GM12878 (cell line): ENCODE measurements around the gene WARS2. TPM values are rescaled to one million over a fixed set of nuclear protein-coding genes. Genes with fewer than 3 reads are reported as not detected.

Experiments
- ATAC-seq: fragments of 200-7000 bp; cut with Tn5 transposase; 3 replicates; pipeline ENCODE4 v1.9.1; 2020; ENCODE audit warnings: mild to moderate bottlenecking, moderate library complexity
- BruUV-seq: library from RNA; stranded (reverse); fragments of 400-500 nt; replicated peaks from 2 replicates; lab custom pipeline; 2021; lab: Mats Ljungman, UMichigan
- CTCF ChIA-PET: fragments of 300-600 bp; sonication (Branson Sonifier 250); formaldehyde crosslinking; extraction: SDS; loops from one replicate; lab custom pipeline; 2021; ENCODE audit warnings: inconsistent platforms; lab: Yijun Ruan, JAX
- POLR2A ChIA-PET: fragments of 350-600 bp; formaldehyde crosslinking; extraction: SDS; loops from one replicate; lab custom pipeline; 2021; ENCODE audit warnings: inconsistent platforms; lab: Charles Lee
- RAD21 ChIA-PET: fragments of 300-600 bp; sonication (Branson Sonifier 250); formaldehyde crosslinking; loops from one replicate; lab custom pipeline; 2023; ENCODE audit warnings: antibody characterized with exemption; ENCODE audit not compliant: unreplicated experiment; lab: Charles Lee
- SMC1A ChIA-PET: fragments of 300-600 bp; sonication (Branson Sonifier 250); formaldehyde crosslinking; loops from one replicate; lab custom pipeline; 2023; ENCODE audit not compliant: unreplicated experiment, uncharacterized antibody; lab: Charles Lee
- DNase-seq: peaks from one replicate; pipeline ENCODE4 v3.0.0-alpha.2; 2011; ENCODE audit warnings: low read depth, low spot score
- FAIRE-seq: peaks from 3 replicates; lab custom pipeline; 2011; peaks lifted over from hg19 to GRCh38; lab: Jason Lieb, UNC
- H2AFZ ChIP-seq: 2 replicates; pipeline ENCODE4 v1.6.0; 2011; ENCODE audit warnings: low read depth, low read length, control low read depth; ENCODE audit not compliant: control insufficient read depth
- H3K27ac ChIP-seq: 2 replicates; pipeline ENCODE4 v1.5.1; 2011; ENCODE audit warnings: control low read depth; ENCODE audit not compliant: control insufficient read depth, insufficient read depth
- H3K27me3 ChIP-seq, 2 experiments: replicated peaks in 1 of 2; 2 replicates each; pipeline versions ENCODE4 v1.6.0 to v1.6.1; 2011; ENCODE audit warnings: low read length in 1 of 2; ENCODE audit not compliant: control insufficient read depth in 2 of 2, insufficient read depth in 2 of 2
- H3K36me3 ChIP-seq, 2 experiments: 2 replicates each; pipeline ENCODE4 v1.5.1; 2011; ENCODE audit warnings: low read length in 1 of 2; ENCODE audit not compliant: control insufficient read depth in 2 of 2, insufficient read depth in 2 of 2
- H3K4me1 ChIP-seq: 2 replicates; pipeline ENCODE4 v1.6.1; 2011; ENCODE audit warnings: mild to moderate bottlenecking, low read length, moderate library complexity, mixed read lengths; ENCODE audit not compliant: control insufficient read depth, insufficient read depth
- H3K4me2 ChIP-seq: 2 replicates; pipeline ENCODE4 v1.6.0; 2011; ENCODE audit warnings: control low read depth; ENCODE audit not compliant: control insufficient read depth, insufficient read depth
- H3K4me3 ChIP-seq: fragments of 200-600 bp; sonication (generic); 2 replicates; pipeline ENCODE4 v1.5.1; 2016
- H3K79me2 ChIP-seq: 2 replicates; pipeline ENCODE4 v1.6.0; 2011; ENCODE audit warnings: low read length; ENCODE audit not compliant: control insufficient read depth, insufficient read depth
- H3K9ac ChIP-seq: 2 replicates; pipeline ENCODE4 v1.8.0; 2011; ENCODE audit warnings: low read length, control low read depth, mixed read lengths; ENCODE audit not compliant: control insufficient read depth, insufficient read depth
- H3K9me3 ChIP-seq: replicated peaks from 3 replicates; pipeline ENCODE4 v1.5.1; 2011; ENCODE audit warnings: mild to moderate bottlenecking, low read length; ENCODE audit not compliant: control insufficient read depth, insufficient read depth
- H4K20me1 ChIP-seq: 2 replicates; pipeline ENCODE4 v1.6.0; 2011; ENCODE audit not compliant: control insufficient read depth, insufficient read depth
- EGR1 ChIP-seq, 2 experiments: IDR thresholded peaks; 1 replicate in 1 of 2; 2 replicates in 1 of 2; pipeline ENCODE4 v1.6.1; 2011 to 2012; ENCODE audit warnings: low read depth in 2 of 2, low read length in 2 of 2, borderline replicate concordance in 1 of 2, mild to moderate bottlenecking in 1 of 2, moderate library complexity in 1 of 2
- KLF5 ChIP-seq: fragments of 450-650 bp; IDR thresholded peaks from 2 replicates; pipeline ENCODE4 v1.6.1; 2014; ENCODE audit warnings: mild to moderate bottlenecking; ENCODE audit not compliant: partially characterized antibody
- MXI1 ChIP-seq: fragments of 150-350 bp; IDR thresholded peaks from 2 replicates; pipeline ENCODE4 v1.6.1; 2011; ENCODE audit warnings: low read depth, mild to moderate bottlenecking, inconsistent platforms, low read length, improper control_type of control experiment
- SP1 ChIP-seq: IDR thresholded peaks from one replicate; pipeline ENCODE4 v1.6.1; 2011; ENCODE audit warnings: low read depth, low read length
- SREBF2 ChIP-seq: IDR thresholded peaks from 2 replicates; pipeline ENCODE4 v1.6.1; 2012; ENCODE audit warnings: mild to moderate bottlenecking, low read length
- SRF ChIP-seq, 2 experiments: IDR thresholded peaks; 2 replicates each; pipeline ENCODE4 v1.6.1; 2011; ENCODE audit warnings: low read depth in 2 of 2, low read length in 2 of 2, mild to moderate bottlenecking in 1 of 2, moderate library complexity in 1 of 2
- STAT3 ChIP-seq: IDR thresholded peaks from 2 replicates; pipeline ENCODE4 v1.6.1; 2011; ENCODE audit warnings: low read depth, low read length, improper control_type of control experiment
- SUZ12 ChIP-seq: fragments of 200-600 bp; sonication (generic); IDR thresholded peaks from one replicate; pipeline ENCODE4 v1.6.1; 2018; ENCODE audit warnings: antibody characterized with exemption, mild to moderate bottlenecking; ENCODE audit not compliant: unreplicated experiment
- TCF12 ChIP-seq: IDR thresholded peaks from 2 replicates; pipeline ENCODE4 v1.6.1; 2011; ENCODE audit warnings: low read depth, mild to moderate bottlenecking, low read length
- WRNIP1 ChIP-seq: IDR thresholded peaks from 2 replicates; pipeline ENCODE4 v1.6.1; 2011; ENCODE audit warnings: low read depth, low read length, improper control_type of control experiment, borderline replicate concordance
- YBX1 ChIP-seq: fragments of 450-650 bp; IDR thresholded peaks from 2 replicates; pipeline ENCODE4 v1.6.1; 2016; ENCODE audit warnings: antibody characterized with exemption
- ZBED1 ChIP-seq: IDR thresholded peaks from 2 replicates; pipeline ENCODE4 v1.6.1; 2016; ENCODE audit warnings: borderline replicate concordance
- ZNF274 ChIP-seq: IDR thresholded peaks from one replicate; pipeline ENCODE4 v1.8.0; 2011; ENCODE audit not compliant: insufficient read length, insufficient read depth
- WGBS: methylation state at CpG from one replicate; pipeline ENCODE4 v1.1.6; 2016; ENCODE audit warnings: low lambda C conversion rate; ENCODE audit not compliant: insufficient replicate concordance, insufficient coverage; ENCODE audit errors: missing lambda C conversion rate; 5-methylcytosine and 5-hydroxymethylcytosine counted together
- in situ Hi-C: fragments of 300-500 bp; cut with MboI; formaldehyde crosslinking; loops from 9 replicates; pipeline ENCODE4 v1.14.3; 2018; ENCODE audit warnings: mixed read lengths
- intact Hi-C: fragments of 100-400 bp; cut with micrococcal nuclease; formaldehyde crosslinking; loops from one replicate; pipeline ENCODE4 v1.14.2; 2022; ENCODE audit not compliant: unreplicated experiment
- polyA plus RNA-seq, 11 experiments: library from polyadenylated mRNA; depleted of rRNA in 4 of 11; unstranded in 6 of 11; stranded (reverse) in 5 of 11; fragments of >200 nt; fragmentation: Nextera tagmentation in 4 of 11; fragmentation: Illumina TruSeq in 1 of 11; extraction: Ambion mirVana in 4 of 11; extraction: Trizol in 1 of 11; gene quantifications; 1 replicate in 1 of 11; 2 replicates in 10 of 11; pipeline versions ENCODE4 v1.2.1 to v1.2.3, GENCODE V29; 2011 to 2016; ENCODE audit warnings: inconsistent platforms in 2 of 11, missing spikeins in 2 of 11, low read depth in 1 of 11
- total RNA-seq, 4 experiments: library from RNA; depleted of rRNA in 3 of 4; stranded (reverse); fragments of >200 nt in 3 of 4; fragmentation: Illumina TruSeq in 1 of 4; extraction: Trizol in 1 of 4; gene quantifications; 2 replicates each; pipeline versions ENCODE4 v1.2.1 to v1.2.3, GENCODE V29; 2013 to 2021
- TF ChIP-seq, protein P1 (sequence below): IDR thresholded peaks from 2 replicates; pipeline ENCODE4 v1.6.1; 2011; ENCODE audit warnings: mild to moderate bottlenecking, low read depth, low read length, moderate library complexity; ENCODE audit not compliant: insufficient replicate concordance
- TF ChIP-seq, protein P2 (sequence below): IDR thresholded peaks from 2 replicates; pipeline ENCODE4 v1.6.1; 2011; ENCODE audit warnings: borderline replicate concordance, low read depth, mild to moderate bottlenecking, moderate library complexity, mixed read lengths, low read length; ENCODE audit not compliant: insufficient read depth; ENCODE audit errors: extremely low read length
- TF ChIP-seq, protein P3 (sequence below): fragments of 450-650 bp; IDR thresholded peaks from 2 replicates; pipeline ENCODE4 v1.6.1; 2017; ENCODE audit warnings: low read depth, mild to moderate bottlenecking, moderate library complexity
- TF ChIP-seq, protein P4 (sequence below): fragments of 450-650 bp; IDR thresholded peaks from 2 replicates; pipeline ENCODE4 v1.6.1; 2017; ENCODE audit warnings: mild to moderate bottlenecking, low read depth, inconsistent platforms; ENCODE audit not compliant: poor library complexity, severe bottlenecking

The WARS2 gene
- total and polyA plus RNA-seq, 10 of the 15 experiments (the other 5 are each of a cell fraction or from before 2014, with no cell fraction given): 5.5 to 22.2 (median 14.4) TPM

DNA sequence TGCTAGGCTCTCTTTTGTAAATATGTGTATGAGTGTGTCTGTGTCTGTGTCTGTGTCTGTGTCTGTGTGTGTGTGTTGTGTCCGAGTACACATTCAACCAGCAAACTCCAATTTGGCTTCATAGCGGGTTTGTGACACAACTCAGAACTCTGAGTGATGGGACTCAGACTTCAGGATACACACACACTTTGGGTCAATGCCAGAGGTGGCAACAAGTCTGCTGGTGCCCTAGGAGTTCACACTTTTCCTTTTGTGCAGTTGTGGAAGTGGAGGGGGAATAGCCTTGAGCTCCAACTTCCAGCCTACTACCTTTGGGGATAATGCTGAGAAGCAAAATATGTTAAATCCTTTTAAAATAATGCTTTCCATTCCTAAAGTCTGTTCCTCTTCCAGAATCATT is 135.7 kb downstream of the WARS2 start:
- Histone ChIP-seq H3K9me3 (peaks cover 4% of the 10 kb centered on the region; the same call in 1 of the 3 replicates), H3K4me1 (no peaks in the 10 kb centered on the region; the same call in 1 of the 2 replicates), H2AFZ (no peak overlapping the region), H3K4me3 (no peak overlapping the region), H3K27me3 (peaks cover 14 to 19% of the 10 kb centered on the region in 2 experiments), H4K20me1 (no peaks in the 10 kb centered on the region), H3K36me3 (no peaks in the 10 kb centered on the region), H3K27ac (no peak overlapping the region), H3K4me2 (no peak overlapping the region), H3K9ac (no peak overlapping the region), H3K79me2 (no peaks in the 10 kb centered on the region)
- ATAC-seq (no peak), FAIRE-seq (no peak), DNase-seq (no peak)
- CTCF ChIA-PET: interaction anchor here (1.5 to 1.8 kb wide), 2 partner anchors 9 to 74 kb away, joined by 3 to 5 read pairs; no protein-coding TSS in a partner anchor
- SMC1A ChIA-PET: no interaction called here
- intact Hi-C loops: loop anchor here (5.0 to 10.0 kb wide), 2 partner anchors 92 to 540 kb away; no protein-coding TSS in a partner anchor
- TF ChIP-seq SRF (IDR thresholded peaks at IDR 0.05; ENCODE audit: low read depth in 2 of 2, low read length in 2 of 2) (no peak), SREBF2 (no peak), KLF5 (no peak), TCF12 (no peak), SP1 (no peak), MXI1 (no peak), STAT3 (no peak), EGR1 (IDR thresholded peaks at IDR 0.05; ENCODE audit: borderline replicate concordance in 1 of 2, low read depth in 2 of 2, low read length in 2 of 2) (no peak), ZBED1 (no peak), SUZ12 (no peak), YBX1 (no peak), ZNF274 (no peak), WRNIP1 (no peak)
- TF ChIP-seq, protein P1, sequence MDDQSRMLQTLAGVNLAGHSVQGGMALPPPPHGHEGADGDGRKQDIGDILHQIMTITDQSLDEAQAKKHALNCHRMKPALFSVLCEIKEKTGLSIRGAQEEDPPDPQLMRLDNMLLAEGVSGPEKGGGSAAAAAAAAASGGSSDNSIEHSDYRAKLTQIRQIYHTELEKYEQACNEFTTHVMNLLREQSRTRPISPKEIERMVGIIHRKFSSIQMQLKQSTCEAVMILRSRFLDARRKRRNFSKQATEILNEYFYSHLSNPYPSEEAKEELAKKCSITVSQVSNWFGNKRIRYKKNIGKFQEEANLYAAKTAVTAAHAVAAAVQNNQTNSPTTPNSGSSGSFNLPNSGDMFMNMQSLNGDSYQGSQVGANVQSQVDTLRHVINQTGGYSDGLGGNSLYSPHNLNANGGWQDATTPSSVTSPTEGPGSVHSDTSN: no peak
- TF ChIP-seq, protein P2, sequence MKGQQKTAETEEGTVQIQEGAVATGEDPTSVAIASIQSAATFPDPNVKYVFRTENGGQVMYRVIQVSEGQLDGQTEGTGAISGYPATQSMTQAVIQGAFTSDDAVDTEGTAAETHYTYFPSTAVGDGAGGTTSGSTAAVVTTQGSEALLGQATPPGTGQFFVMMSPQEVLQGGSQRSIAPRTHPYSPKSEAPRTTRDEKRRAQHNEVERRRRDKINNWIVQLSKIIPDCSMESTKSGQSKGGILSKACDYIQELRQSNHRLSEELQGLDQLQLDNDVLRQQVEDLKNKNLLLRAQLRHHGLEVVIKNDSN: no peak
- TF ChIP-seq, protein P3, sequence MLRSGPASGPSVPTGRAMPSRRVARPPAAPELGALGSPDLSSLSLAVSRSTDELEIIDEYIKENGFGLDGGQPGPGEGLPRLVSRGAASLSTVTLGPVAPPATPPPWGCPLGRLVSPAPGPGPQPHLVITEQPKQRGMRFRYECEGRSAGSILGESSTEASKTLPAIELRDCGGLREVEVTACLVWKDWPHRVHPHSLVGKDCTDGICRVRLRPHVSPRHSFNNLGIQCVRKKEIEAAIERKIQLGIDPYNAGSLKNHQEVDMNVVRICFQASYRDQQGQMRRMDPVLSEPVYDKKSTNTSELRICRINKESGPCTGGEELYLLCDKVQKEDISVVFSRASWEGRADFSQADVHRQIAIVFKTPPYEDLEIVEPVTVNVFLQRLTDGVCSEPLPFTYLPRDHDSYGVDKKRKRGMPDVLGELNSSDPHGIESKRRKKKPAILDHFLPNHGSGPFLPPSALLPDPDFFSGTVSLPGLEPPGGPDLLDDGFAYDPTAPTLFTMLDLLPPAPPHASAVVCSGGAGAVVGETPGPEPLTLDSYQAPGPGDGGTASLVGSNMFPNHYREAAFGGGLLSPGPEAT: no peak
- TF ChIP-seq, protein P4, sequence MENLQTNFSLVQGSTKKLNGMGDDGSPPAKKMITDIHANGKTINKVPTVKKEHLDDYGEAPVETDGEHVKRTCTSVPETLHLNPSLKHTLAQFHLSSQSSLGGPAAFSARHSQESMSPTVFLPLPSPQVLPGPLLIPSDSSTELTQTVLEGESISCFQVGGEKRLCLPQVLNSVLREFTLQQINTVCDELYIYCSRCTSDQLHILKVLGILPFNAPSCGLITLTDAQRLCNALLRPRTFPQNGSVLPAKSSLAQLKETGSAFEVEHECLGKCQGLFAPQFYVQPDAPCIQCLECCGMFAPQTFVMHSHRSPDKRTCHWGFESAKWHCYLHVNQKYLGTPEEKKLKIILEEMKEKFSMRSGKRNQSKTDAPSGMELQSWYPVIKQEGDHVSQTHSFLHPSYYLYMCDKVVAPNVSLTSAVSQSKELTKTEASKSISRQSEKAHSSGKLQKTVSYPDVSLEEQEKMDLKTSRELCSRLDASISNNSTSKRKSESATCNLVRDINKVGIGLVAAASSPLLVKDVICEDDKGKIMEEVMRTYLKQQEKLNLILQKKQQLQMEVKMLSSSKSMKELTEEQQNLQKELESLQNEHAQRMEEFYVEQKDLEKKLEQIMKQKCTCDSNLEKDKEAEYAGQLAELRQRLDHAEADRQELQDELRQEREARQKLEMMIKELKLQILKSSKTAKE: no peak
- BruUV-seq: no TSS peak
- WGBS: 39% methylated on average over 2 of the region's 2 CpGs
- in situ Hi-C loops: no loop called here
- RAD21 ChIA-PET: no interaction called here
- POLR2A ChIA-PET: no interaction called here
